GM18502 (cell line): ENCODE data around the gene BLOC1S6.

Experiments
- ATAC-seq: cut with Tn5 transposase; IDR thresholded peaks from one replicate; pipeline ENCODE4 v1.9.1; 2021; ENCODE audit warnings: mild to moderate bottlenecking; ENCODE audit not compliant: unreplicated experiment, poor library complexity

Gene BLOC1S6, protein sequence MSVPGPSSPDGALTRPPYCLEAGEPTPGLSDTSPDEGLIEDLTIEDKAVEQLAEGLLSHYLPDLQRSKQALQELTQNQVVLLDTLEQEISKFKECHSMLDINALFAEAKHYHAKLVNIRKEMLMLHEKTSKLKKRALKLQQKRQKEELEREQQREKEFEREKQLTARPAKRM

DNA sequence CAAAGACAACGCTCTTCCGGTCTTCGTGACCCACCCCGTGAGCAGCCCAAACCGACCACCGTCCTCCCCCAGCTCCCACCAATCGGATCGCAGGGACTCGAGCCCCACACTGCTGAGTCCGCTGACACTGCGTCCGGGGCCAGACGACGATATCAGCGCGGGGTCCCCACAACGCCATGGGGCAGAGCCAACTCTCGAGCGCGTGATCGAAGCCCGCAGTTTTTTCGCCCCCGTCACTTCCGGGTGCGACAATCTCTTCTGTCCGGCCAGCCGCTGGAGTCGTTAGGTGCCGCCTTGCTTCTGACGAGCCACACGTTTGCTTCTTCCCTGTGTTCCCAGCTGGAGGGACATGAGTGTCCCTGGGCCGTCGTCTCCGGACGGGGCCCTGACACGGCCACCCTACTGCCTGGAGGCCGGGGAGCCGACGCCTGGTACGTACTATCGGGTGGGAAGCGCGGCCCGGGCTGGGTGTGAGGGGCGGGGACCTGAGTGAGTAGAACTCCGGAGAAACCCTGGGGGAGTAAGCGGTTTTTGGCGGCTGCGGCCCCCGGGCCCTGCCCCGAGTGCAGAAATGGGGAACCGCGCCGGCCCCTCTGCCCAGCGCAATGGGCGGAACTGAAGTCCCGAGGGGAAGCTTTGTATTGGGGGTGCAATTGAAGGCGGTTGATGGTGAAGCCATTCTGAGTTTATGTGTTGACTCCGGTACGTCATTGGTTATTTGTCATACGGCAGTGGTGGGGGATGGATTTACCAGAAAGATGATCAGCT lies at the start of gene BLOC1S6:
BLOC1S6 (plus strand) TSS at position 285 of the 768 bp plus-strand sequence; CDS start at position 350, 65 bp downstream.
- ATAC-seq = peak; percentile 80

DNA sequence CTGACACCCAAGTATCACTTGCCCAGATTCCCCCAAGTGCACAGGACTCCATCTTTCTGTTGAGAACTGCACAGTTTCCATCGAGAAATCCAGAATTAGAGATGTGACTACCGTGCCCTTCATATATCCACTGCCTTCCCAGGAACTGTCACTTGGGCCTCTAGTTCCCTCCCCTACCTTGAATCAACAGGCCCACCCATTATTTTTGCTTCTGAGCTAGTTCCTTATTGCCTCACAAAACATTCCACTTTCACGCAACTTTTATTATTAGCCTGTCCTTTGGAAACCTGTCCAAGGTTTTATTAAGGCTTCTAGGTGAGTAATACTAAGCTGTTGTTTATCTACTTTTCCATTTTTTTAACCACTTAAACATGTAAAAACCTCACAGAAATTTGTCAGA lies 47.5 kb upstream of the BLOC1S6 start:
- ATAC-seq = no peak

DNA sequence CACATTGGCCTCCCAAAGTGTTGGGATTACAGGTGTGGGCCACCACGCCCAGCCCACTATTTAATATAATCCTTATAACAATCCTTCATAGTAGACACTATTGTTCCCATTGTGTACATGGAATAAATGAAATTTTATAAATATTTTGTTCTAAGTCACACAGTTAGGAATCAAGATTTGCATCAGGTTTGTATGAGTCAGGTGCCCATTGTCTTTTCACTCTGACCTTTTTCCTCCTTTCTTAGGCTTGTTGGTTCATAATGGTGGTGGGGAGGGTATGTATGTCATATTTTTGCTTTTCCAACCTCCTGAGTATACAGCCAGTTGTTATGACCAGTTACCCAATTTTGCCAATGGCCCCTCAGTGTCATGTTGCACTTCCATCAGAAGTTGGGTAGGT lies 46.6 kb upstream of the BLOC1S6 start:
- no peak for ATAC-seq

DNA sequence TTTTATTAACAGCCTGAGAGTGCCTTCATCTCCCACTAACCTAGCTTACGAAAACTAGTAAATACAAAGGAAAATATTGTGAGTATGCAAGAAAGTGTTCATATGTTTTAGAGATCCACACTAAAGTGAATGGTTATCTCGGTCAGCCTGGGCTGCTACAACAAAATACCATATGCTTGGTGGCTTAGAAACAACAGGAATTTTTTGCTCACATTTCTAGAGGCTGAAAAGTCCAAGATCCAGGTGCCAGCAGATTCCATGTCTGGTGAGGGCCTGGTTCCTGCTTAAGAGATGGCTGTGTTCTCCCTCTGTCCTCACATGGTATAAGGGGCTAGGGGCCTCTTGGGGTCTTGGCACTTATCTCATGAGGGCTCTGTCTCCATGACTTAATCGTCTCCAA lies 44.1 kb upstream of the BLOC1S6 start:
- ATAC-seq = no peak

DNA sequence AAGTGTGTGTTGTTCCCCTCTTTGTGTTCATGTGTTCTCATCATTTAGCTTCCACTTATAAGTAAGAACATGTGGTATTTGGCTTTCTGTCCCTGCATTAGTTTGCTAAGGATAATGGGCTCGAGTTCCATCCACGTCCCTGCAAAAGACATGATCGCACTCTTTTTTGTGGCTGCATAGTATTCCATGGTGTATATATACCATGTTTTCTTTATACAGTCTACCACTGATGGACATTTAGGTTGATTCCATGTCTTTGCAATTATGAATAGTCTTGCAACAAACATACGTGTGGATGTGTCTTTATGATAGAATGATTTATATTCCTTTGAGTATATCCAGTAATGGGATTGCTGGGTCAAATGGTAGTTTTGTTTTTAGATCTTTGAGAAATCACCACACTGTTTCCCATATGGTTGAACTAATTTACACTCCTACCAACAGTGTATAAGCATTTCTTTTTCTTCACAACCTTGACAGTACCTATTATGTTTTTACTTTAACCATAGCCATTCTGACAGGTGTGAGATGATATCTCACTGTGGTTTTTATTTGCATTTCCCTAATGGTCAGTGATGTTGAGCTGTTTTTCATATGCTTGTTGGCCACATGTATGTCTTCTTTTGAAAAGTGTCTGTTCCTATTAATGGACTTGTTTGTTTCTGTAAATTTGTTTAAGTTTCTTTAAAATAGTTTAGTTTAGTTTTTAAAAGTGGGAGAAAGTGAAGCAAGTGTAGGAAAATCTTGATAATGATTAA lies 42.7 kb upstream of the BLOC1S6 start:
- no peak for ATAC-seq

DNA sequence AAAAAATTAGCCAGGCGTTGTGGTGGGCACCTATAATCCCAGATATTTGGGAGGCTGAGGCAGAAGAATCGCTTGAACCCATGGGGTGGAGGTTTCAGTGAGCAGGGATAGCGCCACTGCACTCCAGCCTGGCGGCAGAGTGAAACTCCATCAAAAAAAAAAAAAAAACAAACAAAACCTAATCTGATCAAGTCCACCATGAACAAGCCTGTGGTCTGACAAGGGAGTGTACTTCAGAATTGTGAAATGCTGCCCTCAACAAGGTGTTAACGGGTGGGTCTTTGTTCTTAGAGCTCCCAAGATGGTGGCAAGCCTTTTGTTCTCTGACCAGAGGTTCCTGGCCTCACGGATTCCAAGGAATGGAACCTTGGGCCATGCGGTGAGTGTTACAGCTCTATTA lies 40.4 kb upstream of the BLOC1S6 start:
- ATAC-seq = no peak

DNA sequence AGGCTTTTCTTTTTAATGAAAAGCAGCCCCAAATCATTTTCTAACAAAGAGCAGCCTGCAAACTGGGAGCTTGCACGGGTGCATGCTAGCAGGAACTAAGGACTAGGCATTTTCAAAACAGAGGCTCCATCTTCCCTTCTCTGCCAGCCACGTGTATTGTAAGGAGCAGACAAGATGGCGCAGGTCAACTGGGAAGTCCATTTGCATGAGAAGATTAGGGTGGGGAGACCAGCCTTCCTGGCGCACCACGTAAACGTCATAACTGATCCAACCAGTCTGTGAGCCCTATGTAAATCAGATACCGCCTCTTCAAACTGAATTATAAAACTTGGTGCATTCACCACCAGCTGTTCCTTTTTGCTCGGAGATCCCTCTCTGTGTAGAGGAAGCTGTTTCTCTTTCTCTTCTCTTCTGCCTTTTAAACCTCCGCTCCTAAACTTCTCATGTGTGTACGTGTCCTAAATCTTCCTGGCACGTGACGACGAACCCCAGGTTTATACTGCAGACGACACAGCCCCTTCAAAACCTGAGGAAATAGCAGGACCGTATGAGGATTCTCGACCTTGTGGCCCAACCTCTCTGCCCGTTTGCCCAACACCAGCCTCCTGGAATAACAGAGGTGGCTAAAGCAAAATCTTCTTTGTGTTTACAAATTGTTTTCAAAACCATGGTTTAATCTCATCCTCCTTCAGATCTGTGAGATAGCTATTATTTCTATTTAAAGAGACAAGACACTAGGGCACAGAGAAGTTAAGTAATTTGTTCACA lies 38.2 kb upstream of the BLOC1S6 start:
- no peak for ATAC-seq

DNA sequence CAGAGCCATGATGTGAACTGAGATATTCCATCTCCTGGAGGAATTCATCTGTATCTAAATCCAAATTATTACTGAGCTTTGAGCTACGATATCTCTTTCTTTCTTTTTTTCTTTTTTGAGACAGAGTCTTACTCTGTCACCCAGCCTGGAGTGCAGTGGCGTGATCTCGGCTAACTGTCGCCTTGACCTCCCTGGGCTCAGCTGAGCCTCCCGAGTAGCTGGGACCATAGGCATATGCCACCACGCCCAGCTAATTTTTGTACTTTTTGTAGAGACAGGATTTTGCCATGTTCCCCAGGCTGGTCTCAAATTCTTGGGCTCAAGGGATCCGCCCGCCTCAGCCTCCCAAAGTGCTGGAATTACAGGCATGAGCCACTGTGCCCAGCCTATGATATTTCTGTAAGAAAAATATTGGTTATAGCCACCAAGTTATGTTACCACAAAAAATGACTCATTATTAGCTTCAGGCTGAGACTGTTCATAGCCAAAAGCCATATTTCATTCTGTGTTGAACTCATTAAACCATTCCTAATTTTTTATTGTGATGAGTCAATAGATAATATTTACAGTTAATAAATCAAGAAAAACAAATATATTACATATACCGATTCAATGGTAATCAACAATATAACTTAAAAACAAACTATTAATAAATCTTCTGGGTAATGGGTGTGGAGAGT lies 37.5 kb upstream of the BLOC1S6 start:
- no peak for ATAC-seq

DNA sequence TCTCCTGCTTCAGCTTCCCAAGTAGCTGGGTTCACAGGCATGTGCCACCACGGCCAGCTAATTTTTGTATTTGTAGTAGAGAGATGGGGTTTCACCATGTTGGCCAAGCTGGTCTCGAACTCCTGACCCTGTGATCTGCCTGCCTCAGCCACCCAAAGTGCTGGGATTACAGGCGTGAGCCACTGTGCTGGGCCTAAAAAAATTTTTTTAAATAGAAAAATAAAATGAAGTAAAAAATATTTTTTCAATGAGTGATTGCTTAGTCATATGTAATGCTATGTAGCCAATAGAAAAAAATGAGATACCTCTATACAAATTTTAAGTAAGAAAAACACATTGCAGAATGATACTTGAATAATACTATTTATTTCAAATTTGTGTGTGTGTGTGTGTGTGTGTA lies 36.7 kb upstream of the BLOC1S6 start:
- no peak for ATAC-seq

DNA sequence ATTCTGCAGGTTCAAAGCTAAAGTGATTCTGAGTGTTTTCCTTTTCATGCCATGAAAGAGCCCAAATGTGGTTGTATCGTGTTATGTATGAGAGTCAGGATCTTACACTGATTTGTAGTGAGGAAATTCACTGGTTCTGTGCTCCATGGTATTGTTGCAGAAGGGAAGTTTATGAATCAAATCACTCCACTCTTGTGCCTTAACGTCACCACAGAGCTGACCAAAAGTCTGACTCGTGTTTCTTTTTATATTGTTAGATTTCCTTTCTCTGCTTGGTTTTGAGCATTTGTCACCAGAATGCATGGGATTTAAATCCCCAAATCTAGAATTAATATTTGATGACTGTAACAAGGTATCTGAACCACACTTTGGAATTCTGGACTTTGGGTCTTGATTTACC lies 35.5 kb upstream of the BLOC1S6 start:
- ATAC-seq = no peak

DNA sequence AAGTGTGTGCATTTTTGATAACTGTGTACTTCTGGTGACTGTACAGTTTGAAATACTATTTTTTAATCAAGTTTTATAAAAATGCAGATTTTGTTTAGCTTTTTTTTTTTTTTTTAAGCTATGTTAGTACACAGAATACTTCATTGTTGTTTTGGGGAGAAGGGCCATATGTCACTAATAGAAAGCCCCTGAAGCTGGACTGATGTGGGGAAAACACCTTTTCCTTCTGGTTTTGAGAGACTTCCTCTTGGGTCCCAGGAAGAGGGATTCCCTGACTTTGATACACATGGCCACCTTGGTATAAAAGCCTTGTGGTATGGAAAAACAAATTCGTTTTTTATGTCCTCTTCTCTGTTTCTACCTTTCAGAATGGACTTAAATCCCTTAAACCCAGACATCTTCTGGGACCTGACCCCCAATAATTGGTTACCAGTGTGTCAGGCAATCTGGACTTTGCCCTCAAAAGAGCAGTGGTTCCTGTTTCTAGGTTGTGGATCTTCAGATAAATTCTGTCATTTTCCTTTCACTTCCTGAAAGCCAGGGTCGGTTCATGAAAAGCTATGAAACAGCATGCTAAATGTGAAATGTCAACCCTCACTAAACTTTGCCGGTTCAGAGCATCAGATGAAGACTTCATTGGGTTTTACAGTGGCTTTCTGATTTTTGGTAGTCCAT lies 31.1 kb upstream of the BLOC1S6 start:
- no peak for ATAC-seq

DNA sequence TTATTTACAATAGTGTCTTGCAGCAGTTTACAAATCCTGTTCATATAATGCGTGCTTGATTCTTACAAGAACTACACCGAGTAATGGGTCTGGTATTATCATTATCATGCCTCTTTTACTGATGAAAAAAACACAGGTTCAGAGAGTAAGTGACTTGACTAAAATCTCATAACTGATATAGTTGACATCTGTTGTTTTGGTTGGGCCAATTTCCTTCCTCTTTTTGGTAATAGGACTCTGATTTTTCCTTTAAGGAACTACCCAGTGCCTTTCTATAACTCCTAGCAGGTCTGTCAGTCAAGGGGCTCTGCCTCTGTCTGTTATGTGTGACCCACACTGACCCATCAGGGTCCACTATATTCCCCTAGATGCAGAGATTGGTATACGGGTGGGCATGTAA lies 14.6 kb upstream of the BLOC1S6 start:
- no peak for ATAC-seq

DNA sequence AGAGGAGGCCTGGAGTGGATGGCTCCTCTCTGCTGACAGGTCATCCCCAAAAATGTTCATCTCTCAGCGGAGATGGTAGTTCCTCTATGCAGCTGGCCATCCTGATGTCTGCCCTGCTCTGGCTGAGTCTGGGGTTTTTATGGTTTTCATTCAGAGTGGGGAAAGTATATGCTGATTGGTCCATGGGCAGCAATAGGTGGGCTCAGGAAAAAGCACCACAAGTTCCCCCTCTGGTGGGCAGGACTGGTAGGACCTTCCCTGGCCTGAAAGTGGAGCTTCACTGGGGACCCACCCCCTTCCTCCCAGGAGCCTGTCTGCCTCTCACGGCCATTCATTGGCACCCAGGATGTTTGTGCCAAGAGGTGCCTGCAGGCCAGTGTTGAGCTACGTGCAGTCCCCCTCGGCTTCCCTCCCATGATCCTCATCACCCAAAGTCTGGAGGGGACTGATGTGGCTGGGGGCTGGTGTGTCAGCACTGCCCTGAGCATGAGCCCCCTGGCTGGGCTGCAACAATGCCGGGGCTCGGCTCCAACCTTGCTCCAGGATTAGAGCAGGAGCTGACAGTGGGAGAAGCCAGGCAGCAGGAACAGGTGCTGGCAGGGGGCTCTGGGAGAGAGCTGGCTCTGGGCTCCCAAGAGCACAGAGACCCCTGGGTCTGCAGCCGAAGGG lies 13.1 kb upstream of the BLOC1S6 start:
- no peak for ATAC-seq

DNA sequence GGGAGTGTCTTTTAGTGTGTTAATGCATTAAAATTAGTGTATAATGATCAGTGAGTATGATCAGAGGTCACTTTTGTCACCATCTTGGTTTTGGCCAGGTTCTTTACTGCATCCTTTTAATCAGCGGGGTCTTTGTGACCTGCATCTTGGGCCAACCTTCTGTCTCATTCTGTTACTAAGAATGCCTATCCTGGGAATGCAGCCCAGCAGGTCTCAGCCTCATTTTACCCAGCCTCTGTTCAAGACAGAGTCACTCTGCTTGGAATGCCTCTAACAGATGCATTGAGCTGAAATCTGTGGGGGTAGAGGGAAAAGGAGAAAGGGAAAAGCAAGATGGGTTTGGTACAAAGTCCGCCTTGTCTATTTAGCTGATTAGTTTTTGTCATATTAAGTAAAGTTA lies 5.3 kb upstream of the BLOC1S6 start:
- no peak for ATAC-seq

DNA sequence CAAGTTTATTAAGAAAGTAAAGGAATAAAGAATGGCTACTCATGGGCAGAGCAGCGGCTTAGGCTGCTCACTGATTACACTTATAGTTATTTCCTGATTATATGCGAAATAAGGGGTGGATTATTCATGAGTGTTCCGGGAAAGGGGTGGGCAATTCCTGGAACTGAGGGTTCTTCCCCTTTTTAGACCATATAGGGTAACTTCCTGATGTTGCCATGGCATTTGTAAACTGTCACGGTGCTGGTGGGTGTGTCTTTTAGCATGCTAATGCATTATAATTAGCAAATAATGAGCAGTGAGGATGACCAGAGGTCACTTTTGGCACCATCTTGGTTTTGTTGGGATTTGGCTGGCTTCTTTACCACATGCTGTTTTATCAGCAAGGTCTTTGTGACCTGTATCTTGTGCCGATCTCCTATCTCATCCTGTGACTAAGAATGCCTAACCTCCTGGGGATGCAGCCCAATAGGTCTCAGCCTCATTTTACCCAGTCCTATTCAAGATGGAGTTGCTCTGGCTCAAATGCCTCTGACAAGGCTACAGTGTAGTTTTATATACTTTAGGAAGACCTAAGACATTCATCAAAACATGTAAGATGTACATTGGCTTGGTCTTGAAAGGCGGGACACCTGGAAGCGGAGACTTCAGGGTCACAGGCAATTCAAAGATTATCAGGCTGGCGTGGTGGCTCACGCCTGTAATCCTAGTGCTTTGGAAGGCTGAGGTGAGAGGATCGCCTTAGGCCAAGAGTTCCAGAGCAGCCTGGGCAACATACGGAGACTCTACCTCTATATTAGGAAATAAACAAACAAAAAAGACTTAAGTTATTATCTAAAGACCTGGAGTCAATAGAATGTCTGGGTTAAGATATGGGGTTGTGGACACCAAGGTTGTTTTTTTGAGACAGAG lies 3.2 kb upstream of the BLOC1S6 start:
- no peak for ATAC-seq

DNA sequence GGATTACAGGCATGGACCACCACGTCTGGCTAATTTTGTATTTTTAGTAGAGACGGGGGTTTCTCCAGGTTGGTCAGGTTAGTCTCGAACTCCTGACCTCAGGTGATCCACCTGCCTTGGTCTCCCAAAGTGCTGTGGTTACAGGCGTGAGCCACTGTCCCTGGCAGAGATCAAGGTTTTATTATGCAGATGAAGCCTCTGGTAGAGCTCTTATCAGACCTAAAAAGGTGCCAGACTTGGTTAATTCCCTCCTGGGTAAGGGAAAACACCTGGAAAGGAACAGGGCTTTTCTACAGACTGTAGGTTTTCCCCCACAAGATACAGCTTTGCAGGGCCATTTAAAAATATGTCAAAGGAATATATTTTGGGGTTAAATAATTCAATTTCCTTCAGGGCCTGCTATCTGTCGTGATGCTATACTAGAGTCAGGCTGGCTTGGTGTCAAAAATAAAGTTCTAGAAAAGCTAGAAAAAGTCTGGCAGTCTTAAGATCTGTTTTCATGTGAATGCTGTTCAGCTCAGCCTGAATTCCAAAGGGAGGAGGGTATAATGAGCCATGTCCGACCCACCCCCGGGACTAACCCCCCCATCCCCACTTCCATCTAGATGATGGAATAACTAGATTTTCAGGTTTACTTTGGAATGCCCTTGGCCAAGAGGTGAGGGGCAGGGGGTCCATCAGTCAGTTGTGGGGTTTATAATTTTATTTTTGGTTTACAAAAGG lies 1.9 kb upstream of the BLOC1S6 start:
- no peak for ATAC-seq

DNA sequence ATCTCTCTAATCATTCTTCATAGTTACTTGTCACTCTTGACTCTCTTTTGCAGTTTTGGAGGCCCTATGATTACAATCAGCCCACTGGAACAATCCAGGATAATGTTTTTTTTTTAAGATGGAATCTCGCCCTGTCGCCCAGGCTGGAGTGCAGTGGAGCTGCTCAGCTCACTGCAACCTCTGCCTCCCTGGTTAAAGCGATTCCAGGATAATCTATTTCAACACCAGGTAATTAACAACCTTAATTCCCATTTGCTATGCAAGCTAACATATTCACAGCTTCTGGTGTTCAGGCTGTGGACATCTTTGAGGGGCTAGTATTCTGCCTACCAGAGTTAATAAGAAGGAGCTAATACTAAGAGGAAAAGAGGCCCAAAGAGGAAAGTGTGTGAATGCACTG lies 1.1 kb upstream of the BLOC1S6 start:
- ATAC-seq = no peak
